SU-DHL-6 (cell line): Measurements from ENCODE around the gene GCNT2.
"Not testable (repeated sequence)": the region's sequence is repeated elsewhere in the genome, so short reads cannot be mapped to it uniquely, and the experiment has no call there.

Source experiments
- H2AFZ ChIP-seq: fragments of 200-600 bp; sonication (generic); 2 replicates; pipeline ENCODE4 v1.6.1; 2014; ENCODE audit warnings: low read depth, mild to moderate bottlenecking, moderate library complexity, mixed read lengths, antibody characterized with exemption, low read length; ENCODE audit not compliant: severe bottlenecking
- H3F3A ChIP-seq: fragments of 200-600 bp; shearing (Covaris generic); 2 replicates; pipeline ENCODE4 v1.6.0; 2016; ENCODE audit warnings: antibody characterized with exemption, mild to moderate bottlenecking; ENCODE audit not compliant: insufficient read depth
- H3K27ac ChIP-seq: fragments of 200-600 bp; sonication (generic); 2 replicates; pipeline ENCODE4 v1.5.1; 2016; ENCODE audit warnings: low read depth, mild to moderate bottlenecking, low read length, moderate library complexity, mixed read lengths
- H3K27me3 ChIP-seq: fragments of 200-600 bp; sonication (generic), shearing (Covaris generic); 2 replicates; pipeline ENCODE4 v1.6.0; 2014; ENCODE audit warnings: mild to moderate bottlenecking, low read length
- H3K36me3 ChIP-seq: fragments of 200-600 bp; sonication (generic); 2 replicates; pipeline ENCODE4 v1.6.1; 2014; ENCODE audit warnings: mild to moderate bottlenecking, low read length, mixed read lengths
- H3K4me2 ChIP-seq: fragments of 300-600, 200-600 bp; shearing (Covaris generic), sonication (generic); 2 replicates; pipeline ENCODE4 v1.6.0; 2014; ENCODE audit warnings: low read length, low read depth, mild to moderate bottlenecking; ENCODE audit not compliant: poor library complexity, severe bottlenecking
- H3K4me3 ChIP-seq: fragments of 200-600 bp; sonication (generic); 2 replicates; pipeline ENCODE4 v1.5.1; 2014; ENCODE audit warnings: antibody characterized with exemption, low read length, mild to moderate bottlenecking, mixed read lengths; ENCODE audit not compliant: insufficient read depth, poor library complexity, severe bottlenecking
- H3K79me2 ChIP-seq: fragments of 200-600 bp; sonication (generic); 2 replicates; pipeline ENCODE4 v1.6.1; 2014; ENCODE audit warnings: mild to moderate bottlenecking, low read length, moderate library complexity; ENCODE audit not compliant: insufficient read depth
- H3K9ac ChIP-seq: fragments of 200-600 bp; sonication (generic); 2 replicates; pipeline ENCODE4 v1.7.0; 2014; ENCODE audit warnings: mild to moderate bottlenecking, low read length
- H3K9me2 ChIP-seq: fragments of 200-600 bp; sonication (generic); replicated peaks from 2 replicates; pipeline ENCODE4 v1.6.1; 2014; ENCODE audit warnings: low read length; ENCODE audit not compliant: insufficient read depth
- H3K9me3 ChIP-seq: fragments of 200-600 bp; sonication (generic); 2 replicates; pipeline ENCODE4 v1.6.1; 2014; ENCODE audit warnings: low read length, mixed read lengths; ENCODE audit not compliant: insufficient read depth
- H4K20me1 ChIP-seq: fragments of 200-600 bp; sonication (generic); 2 replicates; pipeline ENCODE4 v1.6.1; 2014; ENCODE audit warnings: low read depth, mild to moderate bottlenecking, antibody characterized with exemption, low read length, moderate library complexity, mixed read lengths
- EZH2phosphoT487 ChIP-seq: fragments of 200-600 bp; sonication (generic), shearing (Covaris generic); conservative IDR thresholded peaks from 2 replicates; pipeline ENCODE4 v1.6.1; 2018; ENCODE audit warnings: mild to moderate bottlenecking, antibody characterized with exemption, low read length, moderate library complexity, mixed read lengths
- TF ChIP-seq, protein P1 (sequence below): fragments of 200-600 bp; sonication (generic); IDR thresholded peaks from one replicate; pipeline ENCODE4 v1.5.1; 2017; ENCODE audit warnings: antibody characterized with exemption, mild to moderate bottlenecking, low read length, moderate library complexity; ENCODE audit not compliant: insufficient read depth, poor library complexity, severe bottlenecking

GCNT2 gene

GRCh38 chr6:10613077-10613476 is 91.9 kb downstream of the GCNT2 start:
- Histone ChIP-seq H3K9me3 (no peaks in the 10 kb centered on the region), H3K9me2 (no peaks in the 10 kb centered on the region), H3K4me2 (no peak overlapping the region), H3K4me3 (no peak overlapping the region), H3K27me3 (no peaks in the 10 kb centered on the region), H3K36me3 (no peaks in the 10 kb centered on the region), H3K79me2 (peaks cover 25% of the 10 kb centered on the region), H3K9ac (no peak overlapping the region), H4K20me1 (no peaks in the 10 kb centered on the region), H3K27ac (no peak overlapping the region), H3F3A (no peaks in the 10 kb centered on the region; the same call in 1 of the 2 replicates), H2AFZ (no peak overlapping the region)
- no peak for TF ChIP-seq EZH2phosphoT487
- TF ChIP-seq, protein P1, sequence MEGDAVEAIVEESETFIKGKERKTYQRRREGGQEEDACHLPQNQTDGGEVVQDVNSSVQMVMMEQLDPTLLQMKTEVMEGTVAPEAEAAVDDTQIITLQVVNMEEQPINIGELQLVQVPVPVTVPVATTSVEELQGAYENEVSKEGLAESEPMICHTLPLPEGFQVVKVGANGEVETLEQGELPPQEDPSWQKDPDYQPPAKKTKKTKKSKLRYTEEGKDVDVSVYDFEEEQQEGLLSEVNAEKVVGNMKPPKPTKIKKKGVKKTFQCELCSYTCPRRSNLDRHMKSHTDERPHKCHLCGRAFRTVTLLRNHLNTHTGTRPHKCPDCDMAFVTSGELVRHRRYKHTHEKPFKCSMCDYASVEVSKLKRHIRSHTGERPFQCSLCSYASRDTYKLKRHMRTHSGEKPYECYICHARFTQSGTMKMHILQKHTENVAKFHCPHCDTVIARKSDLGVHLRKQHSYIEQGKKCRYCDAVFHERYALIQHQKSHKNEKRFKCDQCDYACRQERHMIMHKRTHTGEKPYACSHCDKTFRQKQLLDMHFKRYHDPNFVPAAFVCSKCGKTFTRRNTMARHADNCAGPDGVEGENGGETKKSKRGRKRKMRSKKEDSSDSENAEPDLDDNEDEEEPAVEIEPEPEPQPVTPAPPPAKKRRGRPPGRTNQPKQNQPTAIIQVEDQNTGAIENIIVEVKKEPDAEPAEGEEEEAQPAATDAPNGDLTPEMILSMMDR, result no peak

GRCh38 chr6:10613723-10614122 is 92.6 kb downstream of the GCNT2 start:
- H3K36me3 ChIP-seq, result no peaks in the 10 kb centered on the region
- H3K27ac ChIP-seq, result no peak overlapping the region
- no peaks in the 10 kb centered on the region for H3K27me3 ChIP-seq
- H3K79me2 ChIP-seq, result peaks cover 25% of the 10 kb centered on the region
- no peaks in the 10 kb centered on the region for H3K9me2 ChIP-seq
- TF ChIP-seq EZH2phosphoT487, result no peak
- TF ChIP-seq, protein P1, result no peak
- H3F3A ChIP-seq, result no peaks in the 10 kb centered on the region; the same call in 1 of the 2 replicates
- H3K9ac ChIP-seq, result no peak overlapping the region
- no peak overlapping the region for H3K4me2 ChIP-seq
- no peak overlapping the region for H3K4me3 ChIP-seq
- H2AFZ ChIP-seq, result no peak overlapping the region
- no peaks in the 10 kb centered on the region for H4K20me1 ChIP-seq
- no peaks in the 10 kb centered on the region for H3K9me3 ChIP-seq

- no peak overlapping the region for H3K4me3 ChIP-seq
- H3K27me3 ChIP-seq, result no peaks in the 10 kb centered on the region
- no peak overlapping the region for H3K9ac ChIP-seq
- H3K9me3 ChIP-seq, result no peaks in the 10 kb centered on the region
- H3K36me3 ChIP-seq, result no peaks in the 10 kb centered on the region
- H3K27ac ChIP-seq, result no peak overlapping the region
- H4K20me1 ChIP-seq, result no peaks in the 10 kb centered on the region
- H3K9me2 ChIP-seq, result no peaks in the 10 kb centered on the region
- H3F3A ChIP-seq, result no peaks in the 10 kb centered on the region; the same call in 1 of the 2 replicates
- TF ChIP-seq, protein P1, result no peak
- no peak for TF ChIP-seq EZH2phosphoT487
- H3K79me2 ChIP-seq, result peaks cover 16% of the 10 kb centered on the region; the same call in 1 of the 2 replicates
- no peak overlapping the region for H3K4me2 ChIP-seq
- no peak overlapping the region for H2AFZ ChIP-seq
These were observed 94.5 kb downstream of the GCNT2 start for GRCh38 chr6:10615675-10616074.

- H3K36me3 ChIP-seq, H3K27ac ChIP-seq, H3F3A ChIP-seq, H3K9me2 ChIP-seq, H2AFZ ChIP-seq, H3K4me3 ChIP-seq, H3K9me3 ChIP-seq, H3K9ac ChIP-seq, H4K20me1 ChIP-seq, H3K27me3 ChIP-seq, H3K4me2 ChIP-seq: not testable (repeated sequence)
- H3K79me2 ChIP-seq, result peaks cover 13% of the 10 kb centered on the region; the same call in 1 of the 2 replicates
These were observed 95.1 kb downstream of the GCNT2 start for GRCh38 chr6:10616266-10616665.
